Astrocyte (in vitro differentiated cells and primary cell): ENCODE data around the gene RPL7A. TPM values are rescaled to one million over a fixed set of nuclear protein-coding genes. Genes with fewer than 3 reads are reported as not detected.
"Not testable (repeated sequence)": the region's sequence is repeated elsewhere in the genome, so short reads cannot be mapped to it uniquely, and the experiment has no call there.

Source experiments
- DNase-seq: peaks from one replicate; pipeline ENCODE4 v3.0.0-alpha.2; 2010; ENCODE audit warnings: low read depth
- FAIRE-seq: peaks from 2 replicates; lab custom pipeline; 2011; peaks lifted over from hg19 to GRCh38; lab: Jason Lieb, UNC
- H2AFZ ChIP-seq: 2 replicates; pipeline ENCODE4 v1.6.0; 2012; ENCODE audit warnings: low read depth, low read length, inconsistent platforms
- H3K27ac ChIP-seq: 2 replicates; pipeline ENCODE4 v1.5.1; 2011; ENCODE audit warnings: low read depth, low read length, inconsistent platforms
- H3K27me3 ChIP-seq: 2 replicates; pipeline ENCODE4 v1.6.0; 2011; ENCODE audit warnings: low read length, inconsistent platforms; ENCODE audit not compliant: insufficient read depth
- H3K36me3 ChIP-seq: 2 replicates; pipeline ENCODE4 v1.5.1; 2011; ENCODE audit warnings: low read length, inconsistent platforms; ENCODE audit not compliant: insufficient read depth
- H3K4me1 ChIP-seq: 2 replicates; pipeline ENCODE4 v1.5.1; 2011; ENCODE audit warnings: low read length, inconsistent platforms; ENCODE audit not compliant: insufficient read depth
- H3K4me2 ChIP-seq: 2 replicates; pipeline ENCODE4 v1.6.0; 2012; ENCODE audit warnings: low read length, inconsistent platforms
- H3K4me3 ChIP-seq: 2 replicates; pipeline ENCODE4 v1.5.1; 2011; ENCODE audit warnings: low read depth, mild to moderate bottlenecking, low read length, inconsistent platforms; ENCODE audit not compliant: insufficient read depth
- H3K79me2 ChIP-seq: 2 replicates; pipeline ENCODE4 v1.6.0; 2012; ENCODE audit warnings: mild to moderate bottlenecking, low read length, inconsistent platforms; ENCODE audit not compliant: insufficient read depth
- H3K9ac ChIP-seq: 2 replicates; pipeline ENCODE4 v1.6.0; 2012; ENCODE audit warnings: mild to moderate bottlenecking, low read length, inconsistent platforms
- H3K9me3 ChIP-seq: 2 replicates; pipeline ENCODE4 v1.5.1; 2012; ENCODE audit warnings: low read depth, mild to moderate bottlenecking, low read length, inconsistent platforms; ENCODE audit not compliant: insufficient read depth
- H4K20me1 ChIP-seq: 2 replicates; pipeline ENCODE4 v1.6.0; 2012; ENCODE audit warnings: low read length, inconsistent platforms; ENCODE audit not compliant: insufficient read depth
- H3K27ac Mint-ChIP-seq: one replicate; pipeline ENCODE4 v1.8.0; 2021; ENCODE audit warnings: mild to moderate bottlenecking, mixed read lengths; ENCODE audit not compliant: unreplicated experiment
- H3K27me3 Mint-ChIP-seq: one replicate; pipeline ENCODE4 v1.8.0; 2021; ENCODE audit warnings: low read depth, mixed read lengths; ENCODE audit not compliant: unreplicated experiment
- H3K36me3 Mint-ChIP-seq: one replicate; pipeline ENCODE4 v1.8.0; 2021; ENCODE audit warnings: low read depth, mixed read lengths; ENCODE audit not compliant: unreplicated experiment
- H3K4me1 Mint-ChIP-seq: one replicate; pipeline ENCODE4 v1.8.0; 2021; ENCODE audit warnings: low read depth, mixed read lengths; ENCODE audit not compliant: unreplicated experiment
- H3K4me3 Mint-ChIP-seq: one replicate; pipeline ENCODE4 v1.8.0; 2021; ENCODE audit warnings: mild to moderate bottlenecking, moderate library complexity, mixed read lengths; ENCODE audit not compliant: unreplicated experiment
- H3K9me3 Mint-ChIP-seq: one replicate; pipeline ENCODE4 v1.8.0; 2021; ENCODE audit warnings: mild to moderate bottlenecking, mixed read lengths; ENCODE audit not compliant: unreplicated experiment
- EZH2 ChIP-seq: IDR thresholded peaks from 2 replicates; pipeline ENCODE4 v1.6.1; 2012; ENCODE audit warnings: mild to moderate bottlenecking, low read length, inconsistent platforms; ENCODE audit not compliant: insufficient read depth
- total RNA-seq: library from RNA; stranded (reverse); gene quantifications from 2 replicates; pipeline ENCODE4 v1.2.1, GENCODE V29; 2021
- TF ChIP-seq, protein P1 (sequence below): IDR thresholded peaks from 2 replicates; pipeline ENCODE4 v1.5.1; 2011; ENCODE audit warnings: low read depth, mild to moderate bottlenecking, inconsistent platforms, low read length, moderate library complexity; ENCODE audit not compliant: insufficient read depth

The RPL7A gene
- total RNA-seq, 1 donor from 2014 or later: 1,364 TPM

- not testable (repeated sequence) for H3K4me3 ChIP-seq, H3K27me3 ChIP-seq, H3K4me1 ChIP-seq, H3K4me2 ChIP-seq, H3K27ac ChIP-seq, H3K36me3 Mint-ChIP-seq, H3K79me2 ChIP-seq, H3K4me3 Mint-ChIP-seq, DNase-seq, FAIRE-seq, H3K9me3 Mint-ChIP-seq, H3K36me3 ChIP-seq, H3K9ac ChIP-seq, H3K9me3 ChIP-seq, H3K27ac Mint-ChIP-seq, H2AFZ ChIP-seq, H4K20me1 ChIP-seq, H3K4me1 Mint-ChIP-seq
- peaks cover 54% of the 10 kb centered on the region for H3K27me3 Mint-ChIP-seq
These were observed 44.3 kb downstream of the RPL7A start for GRCh38 chr9:133392308-133392707.

GRCh38 chr9:133393399-133393798 lies 45.4 kb downstream of the RPL7A start:
- H3K4me1 ChIP-seq: no peaks in the 10 kb centered on the region
- Mint-ChIP-seq H3K27me3 (peaks cover 55% of the 10 kb centered on the region), H3K27ac (no peak overlapping the region), H3K4me1 (no peaks in the 10 kb centered on the region), H3K4me3 (no peak overlapping the region), H3K9me3 (no peaks in the 10 kb centered on the region), H3K36me3 (no peaks in the 10 kb centered on the region)
- H3K36me3 ChIP-seq: no peaks in the 10 kb centered on the region
- FAIRE-seq: no peak
- H3K9me3 ChIP-seq: no peaks in the 10 kb centered on the region
- peaks cover 2% of the 10 kb centered on the region for H3K27me3 ChIP-seq
- no peak for TF ChIP-seq EZH2
- TF ChIP-seq, protein P1, sequence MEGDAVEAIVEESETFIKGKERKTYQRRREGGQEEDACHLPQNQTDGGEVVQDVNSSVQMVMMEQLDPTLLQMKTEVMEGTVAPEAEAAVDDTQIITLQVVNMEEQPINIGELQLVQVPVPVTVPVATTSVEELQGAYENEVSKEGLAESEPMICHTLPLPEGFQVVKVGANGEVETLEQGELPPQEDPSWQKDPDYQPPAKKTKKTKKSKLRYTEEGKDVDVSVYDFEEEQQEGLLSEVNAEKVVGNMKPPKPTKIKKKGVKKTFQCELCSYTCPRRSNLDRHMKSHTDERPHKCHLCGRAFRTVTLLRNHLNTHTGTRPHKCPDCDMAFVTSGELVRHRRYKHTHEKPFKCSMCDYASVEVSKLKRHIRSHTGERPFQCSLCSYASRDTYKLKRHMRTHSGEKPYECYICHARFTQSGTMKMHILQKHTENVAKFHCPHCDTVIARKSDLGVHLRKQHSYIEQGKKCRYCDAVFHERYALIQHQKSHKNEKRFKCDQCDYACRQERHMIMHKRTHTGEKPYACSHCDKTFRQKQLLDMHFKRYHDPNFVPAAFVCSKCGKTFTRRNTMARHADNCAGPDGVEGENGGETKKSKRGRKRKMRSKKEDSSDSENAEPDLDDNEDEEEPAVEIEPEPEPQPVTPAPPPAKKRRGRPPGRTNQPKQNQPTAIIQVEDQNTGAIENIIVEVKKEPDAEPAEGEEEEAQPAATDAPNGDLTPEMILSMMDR: no peak
- no peak overlapping the region for H3K9ac ChIP-seq
- no peak overlapping the region for H3K27ac ChIP-seq
- H3K4me2 ChIP-seq: no peak overlapping the region
- H3K79me2 ChIP-seq: no peaks in the 10 kb centered on the region
- no peak overlapping the region for H2AFZ ChIP-seq
- DNase-seq: no peak
- H3K4me3 ChIP-seq: no peak overlapping the region
- H4K20me1 ChIP-seq: no peaks in the 10 kb centered on the region

DNA sequence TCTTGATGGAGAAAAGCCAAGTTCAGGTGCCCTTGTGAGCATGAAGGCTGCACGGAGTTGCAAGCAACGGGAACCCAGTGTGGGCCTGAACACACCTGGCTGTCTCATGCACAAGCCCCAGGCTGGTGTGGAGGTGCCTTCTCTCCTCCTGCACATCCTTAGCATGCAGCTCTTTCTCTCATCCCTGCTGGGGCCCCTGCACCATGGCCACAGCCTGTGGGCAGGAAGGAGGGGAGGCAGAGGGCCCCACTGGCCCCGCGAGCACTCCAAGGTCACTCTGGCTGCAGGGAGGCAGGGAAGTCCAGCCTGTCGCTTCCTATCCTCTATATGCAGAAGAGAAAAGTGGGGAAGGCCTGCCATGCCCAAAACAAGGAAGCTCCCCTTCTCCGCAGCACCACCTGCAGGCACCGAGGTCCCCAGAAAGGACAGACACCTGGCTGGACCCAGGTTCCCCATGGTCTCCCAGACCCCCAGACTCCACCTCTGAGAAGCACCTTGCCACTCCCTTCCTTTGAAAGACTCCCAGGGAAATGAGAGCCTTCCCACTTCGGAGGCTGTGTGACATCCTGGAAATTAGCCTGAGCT lies 46.8 kb downstream of the RPL7A start:
- FAIRE-seq (no peak), DNase-seq (no peak)
- no peaks in the 10 kb centered on the region for H4K20me1 ChIP-seq
- H3K4me1 ChIP-seq: no peaks in the 10 kb centered on the region
- Mint-ChIP-seq H3K9me3 (no peaks in the 10 kb centered on the region), H3K4me3 (no peak overlapping the region), H3K4me1 (no peaks in the 10 kb centered on the region), H3K36me3 (no peaks in the 10 kb centered on the region), H3K27ac (no peak overlapping the region), H3K27me3 (peaks cover 48% of the 10 kb centered on the region)
- no peak overlapping the region for H3K4me2 ChIP-seq
- no peaks in the 10 kb centered on the region for H3K36me3 ChIP-seq
- H3K9me3 ChIP-seq: no peaks in the 10 kb centered on the region
- H3K27me3 ChIP-seq: peaks cover 2% of the 10 kb centered on the region
- no peak overlapping the region for H3K4me3 ChIP-seq
- no peaks in the 10 kb centered on the region for H3K79me2 ChIP-seq
- TF ChIP-seq, protein P1: no peak
- TF ChIP-seq EZH2: no peak
- H3K27ac ChIP-seq: no peak overlapping the region
- no peak overlapping the region for H3K9ac ChIP-seq
- H2AFZ ChIP-seq: no peak overlapping the region
